ENCODE data around the gene PHGDH.
"Not testable (repeated sequence)": the region's sequence is repeated elsewhere in the genome, so short reads cannot be mapped to it uniquely, and the experiment has no call there.

The PHGDH gene

DNA sequence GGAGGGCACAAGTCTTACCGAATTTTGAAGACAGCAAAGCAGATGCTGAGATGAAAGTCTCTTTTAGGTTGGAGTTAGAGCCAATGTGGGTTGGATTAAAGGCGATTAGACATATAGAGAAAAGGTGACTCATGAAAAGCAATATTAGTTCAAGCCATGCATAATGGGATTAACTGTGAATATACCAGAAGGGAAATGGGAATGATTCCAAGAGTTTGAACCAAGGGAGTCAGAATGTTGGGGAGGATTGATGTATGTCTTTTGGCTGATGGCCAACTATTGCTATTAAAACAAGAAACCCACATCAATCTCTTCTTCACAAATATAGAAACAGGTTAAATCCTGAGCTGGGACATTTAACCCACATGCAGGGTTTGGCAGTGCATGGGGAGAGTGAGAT, 55.8 kb downstream of the PHGDH start:
- DNase-seq: no peak

DNA sequence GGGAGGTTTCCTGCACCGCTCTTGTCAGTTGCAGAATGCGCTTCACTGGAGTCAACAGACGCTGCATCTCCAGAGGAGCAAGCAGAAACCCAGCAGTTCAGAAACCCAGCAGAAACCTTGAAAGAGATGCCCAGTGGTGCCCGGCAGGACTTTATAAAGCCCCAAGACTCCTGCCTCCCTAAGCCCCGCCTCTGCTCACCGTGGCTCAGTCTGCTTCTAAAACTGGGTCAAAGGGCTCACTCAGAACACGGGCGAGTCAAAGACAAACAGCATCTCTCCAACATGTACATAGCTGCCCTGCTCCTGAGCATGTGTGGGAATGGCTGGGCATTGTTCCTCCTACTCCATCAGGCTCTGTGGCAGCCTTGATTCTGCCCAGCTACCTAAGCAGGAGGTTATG, 57.0 kb downstream of the PHGDH start, which contains the start of gene HMGCS2:
Gene HMGCS2 (minus strand): TSS at position 128 of the 400 bp plus-strand sequence. CDS start 61 bp downstream, at position 67.
- no peak for DNase-seq

DNA sequence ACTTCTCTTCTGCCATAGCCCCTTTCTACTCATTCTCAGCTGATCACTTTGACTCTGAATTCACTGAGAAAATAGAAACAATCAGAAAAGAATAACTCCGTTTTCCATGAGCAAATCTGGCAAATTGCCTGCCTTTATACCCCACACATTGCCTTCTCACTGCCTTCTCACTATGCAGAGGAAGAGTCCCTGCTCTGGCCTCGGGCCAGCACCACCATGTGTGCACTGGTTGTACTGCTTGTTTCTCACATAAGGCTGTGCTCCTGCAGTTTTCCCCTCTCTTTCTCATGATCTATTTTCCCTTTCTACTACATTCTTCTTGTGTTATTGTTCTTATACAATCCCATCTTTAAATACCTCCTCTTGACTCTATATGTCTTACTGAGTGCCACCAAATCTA, 59.3 kb downstream of the PHGDH start:
- DNase-seq: no peak

DNA sequence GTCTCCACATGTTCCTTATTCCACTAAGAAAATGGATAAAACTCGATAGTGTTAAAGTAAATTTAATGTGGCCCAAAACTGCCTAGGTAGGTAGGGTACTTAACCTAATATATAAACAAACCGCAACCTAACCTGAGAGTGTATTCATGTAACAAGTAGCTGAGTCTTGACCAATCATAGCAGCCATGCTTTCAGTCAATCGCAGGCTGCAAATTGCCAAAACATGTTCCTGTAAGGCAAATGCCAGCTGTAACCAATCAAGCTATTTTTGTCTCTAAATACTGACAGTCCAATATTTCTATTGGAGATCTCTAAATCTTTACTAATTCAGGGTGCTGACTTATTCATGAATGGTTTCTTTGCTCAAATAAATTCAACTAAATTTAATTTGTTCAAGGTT, 60.0 kb downstream of the PHGDH start:
- DNase-seq: no peak

DNA sequence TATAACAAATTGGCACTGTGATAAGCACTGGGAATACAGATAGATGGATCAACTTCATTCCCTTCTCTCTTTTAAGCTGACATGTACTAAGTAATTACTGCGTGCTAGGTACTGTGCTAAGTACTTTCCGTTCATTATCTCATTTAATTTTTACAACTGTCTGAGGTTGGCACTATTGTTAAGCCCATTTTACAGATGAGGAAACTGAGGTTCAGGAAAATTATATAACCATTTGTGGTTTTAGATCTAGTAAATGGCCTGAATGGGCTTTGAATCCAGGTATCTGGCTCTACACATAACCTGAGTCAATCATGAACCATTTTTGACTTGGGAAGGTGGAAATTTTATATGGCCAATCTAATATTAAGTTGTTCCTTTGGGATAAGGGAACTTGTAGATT, 60.6 kb downstream of the PHGDH start:
- no peak for DNase-seq

DNA sequence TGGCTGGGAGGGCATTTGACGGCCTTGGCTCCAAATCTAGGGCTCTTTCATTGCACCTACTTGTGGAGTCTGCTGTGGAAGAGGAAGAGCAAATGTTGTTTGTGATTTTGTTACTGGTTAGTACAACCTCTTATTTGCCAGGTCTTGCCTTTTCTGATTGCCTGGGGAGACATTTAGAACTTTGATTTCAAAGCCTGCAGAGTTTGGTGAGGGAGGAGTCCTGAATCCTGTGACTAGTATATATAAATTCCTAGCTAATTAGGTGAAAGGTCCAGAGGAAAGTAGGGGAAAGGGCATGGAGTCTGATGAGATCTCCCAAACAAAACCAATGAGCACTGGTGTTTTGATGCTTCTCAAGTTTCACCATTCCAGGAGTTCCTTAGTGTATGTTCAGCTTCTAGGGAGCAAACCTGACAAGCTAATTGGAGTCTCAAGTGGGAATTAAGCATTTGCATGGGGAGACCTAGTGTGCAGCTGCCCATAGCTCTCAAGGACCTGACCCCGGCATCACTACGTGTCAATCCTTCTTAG, 62.0 kb downstream of the PHGDH start:
- DNase-seq: peak; percentile 65

DNA sequence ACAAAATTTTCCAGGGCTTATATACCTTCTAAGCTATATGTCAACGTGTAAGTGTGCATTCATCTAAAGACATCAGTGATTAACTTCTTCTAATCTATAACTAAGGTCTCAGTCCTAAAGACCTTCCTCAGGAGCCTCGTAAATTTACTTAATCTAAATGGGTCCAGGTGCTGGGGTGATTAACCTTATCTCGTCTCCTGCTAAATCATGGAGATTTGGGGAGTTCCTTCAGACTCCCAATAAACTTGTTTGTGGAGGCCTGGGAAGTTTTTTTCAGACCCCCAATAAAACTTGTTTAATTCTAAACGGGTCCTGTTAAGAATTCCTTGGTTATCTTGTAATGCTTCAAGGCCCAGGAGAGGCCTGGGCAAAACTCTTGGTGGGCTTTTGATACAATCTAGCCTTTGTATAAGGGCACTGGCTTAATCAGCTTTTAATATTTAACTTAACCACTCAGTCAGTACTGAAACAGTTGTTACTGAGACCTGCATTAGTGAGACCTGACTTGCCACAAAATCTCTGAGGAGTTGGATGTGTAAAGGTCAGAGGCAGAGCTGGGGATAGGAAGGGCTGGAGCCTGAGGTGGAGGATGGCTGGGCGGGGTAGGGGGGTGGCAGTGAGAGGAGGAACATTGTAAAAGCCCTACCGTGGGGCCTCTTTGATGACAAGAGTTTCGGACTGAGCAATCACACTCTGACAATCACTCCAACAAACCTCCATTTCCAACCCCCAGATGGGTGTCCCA, 63.2 kb downstream of the PHGDH start:
- DNase-seq: no peak

DNA sequence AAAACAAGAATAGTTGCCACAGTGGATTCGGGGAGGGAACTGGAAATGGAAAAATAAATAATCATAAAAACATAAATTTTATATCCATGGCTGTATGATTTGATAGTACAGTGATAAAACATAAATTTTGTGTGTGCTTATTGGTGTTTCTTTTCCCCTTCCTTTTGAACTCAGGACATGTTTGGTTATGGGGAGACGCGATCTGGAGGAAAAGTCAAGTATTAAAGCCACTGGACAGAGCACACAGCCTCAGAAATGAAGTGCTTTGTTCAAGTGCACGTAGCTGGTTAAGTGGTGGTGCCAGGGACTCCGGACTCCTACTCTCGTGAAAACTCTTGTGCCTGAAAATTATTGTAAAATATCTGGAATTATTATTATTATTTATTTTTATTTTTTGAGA, 66.6 kb downstream of the PHGDH start:
- DNase-seq: no peak

DNA sequence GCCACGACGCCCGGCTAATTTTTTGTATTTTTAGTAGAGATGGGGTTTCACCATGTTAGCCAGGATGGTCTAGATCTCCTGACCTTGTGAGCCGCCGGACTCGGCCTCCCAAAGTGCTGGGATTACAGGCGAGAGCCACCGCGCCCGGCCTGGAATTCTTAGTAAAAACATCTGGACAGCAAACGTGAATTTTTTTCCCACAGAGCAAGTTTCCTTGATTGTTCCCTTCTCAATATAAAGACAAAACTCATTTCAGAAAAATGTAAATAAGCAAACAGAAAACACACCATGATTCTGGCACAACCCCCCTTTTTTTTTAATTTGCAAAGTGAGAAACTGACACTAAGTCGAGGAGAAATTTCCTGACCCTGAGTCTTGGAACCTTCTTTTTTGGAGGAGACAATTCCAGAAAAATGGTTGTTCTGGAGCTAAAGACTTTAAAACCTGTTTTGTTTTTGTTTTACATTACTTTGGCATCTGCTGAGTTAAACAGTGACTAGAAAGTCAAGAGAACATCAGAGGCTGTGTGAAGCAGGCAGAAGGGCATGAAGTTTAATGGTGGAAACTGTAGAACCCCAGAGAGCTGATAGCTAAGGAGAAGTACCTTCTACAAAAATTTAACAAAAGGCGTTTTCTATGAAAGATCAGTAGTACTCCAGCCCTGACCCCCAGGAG, 67.3 kb downstream of the PHGDH start:
- DNase-seq: no peak

DNA sequence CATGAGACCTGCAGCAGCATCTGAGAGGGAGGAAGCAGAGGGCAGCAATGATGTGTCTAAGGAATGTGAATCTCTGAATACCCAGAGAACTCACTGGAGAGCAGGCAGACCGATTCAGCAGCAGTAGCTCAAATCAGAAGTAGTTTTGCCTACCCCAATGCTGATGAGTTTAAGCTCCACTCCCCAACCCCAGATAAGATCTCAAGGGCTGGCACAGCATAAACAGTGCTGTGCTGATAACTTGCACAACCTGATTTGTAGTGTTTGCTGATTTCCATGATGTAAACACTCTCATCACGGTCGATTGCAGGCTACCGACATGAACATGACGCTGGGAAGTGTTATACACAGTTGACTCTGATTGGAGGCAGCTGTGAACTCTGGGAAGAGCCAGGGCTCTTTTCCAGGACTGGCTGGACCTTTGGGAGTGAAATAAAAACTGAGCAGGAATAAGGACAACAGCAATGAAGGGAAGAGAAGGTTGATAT, 68.2 kb downstream of the PHGDH start:
- no peak for DNase-seq

DNA sequence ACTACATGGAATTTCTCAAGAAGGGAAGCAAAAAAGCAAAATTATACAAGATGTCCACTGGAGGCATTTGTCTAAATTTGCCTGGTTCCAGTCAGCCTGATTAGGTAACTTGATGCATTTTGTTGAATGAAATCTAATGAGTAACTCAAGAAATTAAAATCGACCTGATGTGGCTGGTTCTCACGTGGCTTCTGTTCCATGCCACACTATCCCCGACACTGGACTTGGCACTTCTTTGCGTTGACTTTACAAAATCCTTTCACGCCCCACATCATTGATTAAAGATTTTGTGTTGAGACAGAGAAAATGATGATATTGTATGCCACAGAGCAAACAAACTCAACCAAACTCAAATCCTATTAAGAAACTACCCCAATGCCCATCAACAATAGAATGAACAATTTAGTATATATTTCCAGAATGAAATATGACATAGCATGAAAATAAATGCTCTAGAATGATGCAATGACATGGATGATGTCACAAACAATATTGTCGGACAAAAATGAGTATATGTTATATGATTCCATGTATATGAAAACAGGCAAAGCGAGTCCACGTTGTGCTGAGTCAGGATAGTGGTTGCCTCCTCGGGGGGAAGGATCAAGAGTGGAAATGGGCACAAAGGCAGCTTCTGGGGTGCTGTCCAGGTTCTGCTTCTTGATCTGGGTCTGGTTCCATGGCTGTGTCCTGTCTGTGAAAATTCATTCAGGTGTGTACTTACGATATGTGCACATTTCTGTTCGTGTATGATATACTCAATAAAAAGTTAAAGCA, 69.9 kb downstream of the PHGDH start:
- DNase-seq: no peak

DNA sequence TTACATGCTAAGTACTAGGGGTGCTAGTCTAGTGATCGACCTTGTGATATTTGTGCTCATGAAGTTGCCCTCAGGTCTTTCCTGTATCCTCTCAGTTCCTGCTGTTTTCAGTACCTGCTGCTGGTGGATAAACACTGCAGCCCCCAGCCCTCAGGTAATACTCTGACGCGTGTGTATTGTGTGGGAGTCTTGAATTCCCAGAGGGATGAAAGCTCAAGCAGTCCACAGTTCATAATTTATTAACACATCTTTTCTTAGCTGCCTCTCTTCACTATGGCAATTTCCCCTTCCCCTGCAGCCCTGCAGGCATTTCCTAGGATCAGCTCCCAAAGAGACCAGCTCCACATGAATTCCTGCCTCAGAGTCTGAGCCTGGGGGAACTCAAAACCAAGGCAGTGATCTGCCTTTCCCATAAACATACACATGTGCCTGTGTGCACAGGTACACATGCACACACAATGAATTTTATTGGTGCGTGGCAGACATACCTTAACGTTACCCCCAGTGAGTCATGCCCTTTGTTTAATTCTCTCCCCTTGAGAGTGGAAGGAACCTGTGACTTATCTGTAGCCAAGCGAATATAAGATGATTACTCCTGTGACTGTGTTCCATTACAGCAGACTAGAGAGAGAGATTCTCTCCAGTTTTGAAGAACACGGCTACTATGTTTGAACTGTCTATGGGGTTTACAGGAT, 71.0 kb downstream of the PHGDH start:
- no peak for DNase-seq

DNA sequence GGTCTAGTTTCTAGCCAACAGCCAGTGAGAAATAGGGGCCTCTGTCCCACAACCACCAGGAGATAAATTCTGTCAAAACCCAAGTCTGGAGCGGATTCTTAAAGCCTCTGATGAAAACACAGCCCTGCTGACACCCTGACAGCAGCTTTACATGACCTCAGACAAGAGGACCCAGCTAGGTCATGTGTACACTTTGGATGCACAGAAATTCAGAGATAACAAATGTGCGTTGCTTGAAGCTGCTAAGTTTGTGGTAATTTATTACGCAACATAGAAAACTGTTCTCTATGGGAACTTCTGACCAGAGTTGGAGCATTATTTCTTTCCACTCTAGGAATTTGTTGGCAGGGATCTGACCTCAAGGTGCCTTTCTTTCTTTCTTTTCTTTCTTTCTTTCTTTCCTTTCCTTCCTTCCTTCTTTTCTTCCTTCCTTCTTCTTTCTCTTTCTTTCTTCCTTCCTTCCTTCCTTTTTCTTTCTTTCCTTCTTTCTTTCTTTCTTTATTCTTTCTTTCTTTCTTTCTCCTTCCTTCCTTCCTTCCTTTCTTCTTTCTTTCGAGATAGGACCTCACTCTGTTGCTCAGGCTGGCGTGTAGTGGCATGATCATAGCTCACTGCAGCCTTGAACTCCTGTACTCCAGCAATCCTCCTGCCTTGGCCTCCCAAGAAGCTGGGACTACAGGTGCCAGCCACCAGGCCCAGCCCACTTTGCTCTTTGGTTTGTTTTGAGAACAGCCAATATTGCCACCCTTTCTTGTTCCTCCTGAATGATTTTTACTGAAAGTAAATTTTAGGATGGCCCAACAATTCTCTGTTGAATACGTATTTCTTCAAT, 71.8 kb downstream of the PHGDH start:
- DNase-seq: no peak

DNA sequence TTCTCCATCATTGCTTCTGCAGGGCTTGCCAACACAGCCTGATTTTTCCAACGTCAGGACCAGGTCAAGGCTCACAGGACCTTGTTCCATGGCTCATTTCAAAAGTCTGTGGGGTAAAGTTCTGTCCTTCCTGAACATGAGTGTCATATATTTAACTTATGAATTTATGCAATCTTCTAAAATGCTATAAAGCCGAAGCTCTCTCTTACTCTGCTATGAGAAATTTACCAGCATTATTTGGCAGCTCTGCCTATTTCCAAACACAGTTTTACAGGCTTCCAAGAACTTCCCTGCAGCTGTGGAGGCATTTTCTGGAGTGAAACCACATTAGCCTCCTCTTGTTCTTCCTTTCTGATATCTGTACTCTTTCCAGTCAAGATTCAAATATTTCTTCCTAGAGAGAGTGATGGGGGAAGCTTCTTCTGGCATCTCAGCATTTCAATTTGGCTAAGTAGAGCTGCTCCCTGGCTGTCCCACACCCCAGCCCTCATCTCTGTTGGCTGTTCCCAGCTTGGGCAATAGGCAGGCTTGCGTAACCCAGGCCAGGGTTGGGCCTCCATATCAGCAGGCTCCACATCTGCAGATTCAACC, 72.6 kb downstream of the PHGDH start:
- DNase-seq: no peak

DNA sequence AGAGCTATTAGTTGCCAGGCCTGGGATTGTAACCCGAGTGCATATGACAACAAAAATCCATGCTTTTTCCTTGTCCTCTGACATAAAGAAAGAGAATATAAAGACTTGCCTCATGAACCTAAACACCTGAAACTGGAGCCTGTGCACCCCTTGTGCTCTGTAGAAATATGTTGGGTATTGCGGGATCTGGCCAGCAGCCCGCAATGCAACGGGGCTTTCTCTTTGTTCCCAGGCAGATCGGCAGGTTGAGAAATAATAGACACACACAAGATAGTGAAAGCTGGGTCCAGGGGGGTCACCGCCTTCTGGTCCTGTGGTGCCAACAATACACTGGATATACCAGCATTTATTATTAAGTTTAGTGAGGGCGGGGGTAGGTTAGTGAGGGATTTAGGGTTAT, 74.3 kb downstream of the PHGDH start:
- DNase-seq: not testable (repeated sequence)

DNA sequence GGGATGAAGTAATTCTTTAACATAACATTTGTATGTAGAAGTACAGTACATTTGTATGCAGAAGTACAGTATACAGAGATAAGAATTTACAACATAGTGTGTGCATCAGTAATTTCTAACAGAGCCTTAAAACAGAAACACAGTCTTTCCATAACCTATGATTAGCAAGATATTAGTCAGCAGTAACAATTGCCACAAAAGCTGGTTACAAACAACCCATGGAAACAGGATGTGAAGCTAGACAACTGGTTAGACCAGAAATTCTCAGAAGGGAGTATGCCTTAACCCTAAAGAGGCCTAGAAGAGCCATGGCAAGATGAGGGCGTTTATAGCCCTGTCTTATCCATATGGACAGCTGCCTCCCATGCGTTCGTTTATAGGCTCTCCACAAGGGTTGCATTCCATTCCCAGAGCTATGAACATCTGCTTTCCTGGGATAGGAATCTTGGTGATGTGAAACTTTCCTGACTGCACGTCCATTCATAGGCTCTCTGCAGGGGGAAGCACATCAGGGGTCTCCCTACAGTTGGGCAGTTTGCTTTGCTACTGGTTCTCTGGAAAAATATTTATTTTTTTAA, 74.8 kb downstream of the PHGDH start:
- not testable (repeated sequence) for DNase-seq

DNA sequence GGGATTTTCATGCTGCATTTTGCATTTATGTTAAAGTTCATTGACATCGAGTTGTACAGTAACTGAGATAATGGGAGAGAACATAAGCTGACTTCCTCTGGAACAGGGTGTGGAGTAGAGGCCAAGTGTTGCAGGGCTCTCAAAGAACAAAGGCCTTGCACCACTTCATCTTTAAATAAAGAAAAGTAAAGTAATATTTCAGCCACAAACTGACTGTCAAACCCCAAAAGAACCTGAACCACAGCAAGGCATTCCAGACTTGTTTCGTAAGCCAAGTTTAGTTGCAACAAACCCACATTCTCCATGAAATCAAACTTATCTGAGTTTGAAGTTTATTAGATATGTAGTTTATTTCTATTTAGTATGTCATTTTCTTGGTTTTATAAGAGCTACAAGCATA, 76.0 kb downstream of the PHGDH start:
- DNase-seq: no peak

DNA sequence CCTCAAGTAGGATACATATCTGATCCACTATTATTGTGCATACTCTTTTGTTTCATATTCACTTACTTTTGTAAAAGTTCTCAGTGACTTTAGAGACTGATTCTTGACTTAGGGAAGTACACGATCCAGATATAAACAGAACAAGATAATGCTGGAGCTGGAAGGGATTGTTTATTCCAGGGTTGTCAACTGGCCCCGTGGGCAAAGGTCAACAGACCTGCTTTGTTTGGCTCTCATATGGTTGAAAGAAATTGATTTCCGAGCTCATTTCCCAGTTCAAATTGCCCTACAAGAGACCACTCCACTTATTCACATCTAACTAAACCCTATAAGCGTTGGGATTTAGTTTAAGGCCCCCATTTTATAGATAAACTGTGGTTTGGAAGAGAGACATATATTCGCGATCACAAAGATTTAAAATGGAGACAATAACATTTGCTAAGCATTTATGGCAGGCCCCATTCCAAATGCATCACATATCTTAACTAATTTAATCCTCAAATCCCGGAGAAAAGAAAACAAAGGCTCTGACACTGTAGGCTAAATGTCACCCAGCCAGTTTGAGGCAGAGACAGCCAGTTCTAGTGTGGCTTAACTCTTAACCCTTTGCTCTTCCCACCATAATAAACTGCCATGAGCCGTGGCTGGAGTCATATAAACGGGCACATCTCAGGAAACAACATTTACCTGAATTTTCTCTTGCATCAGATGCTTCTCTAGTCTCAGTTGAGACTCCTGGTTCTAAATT, 78.9 kb downstream of the PHGDH start:
- no peak for DNase-seq

DNA sequence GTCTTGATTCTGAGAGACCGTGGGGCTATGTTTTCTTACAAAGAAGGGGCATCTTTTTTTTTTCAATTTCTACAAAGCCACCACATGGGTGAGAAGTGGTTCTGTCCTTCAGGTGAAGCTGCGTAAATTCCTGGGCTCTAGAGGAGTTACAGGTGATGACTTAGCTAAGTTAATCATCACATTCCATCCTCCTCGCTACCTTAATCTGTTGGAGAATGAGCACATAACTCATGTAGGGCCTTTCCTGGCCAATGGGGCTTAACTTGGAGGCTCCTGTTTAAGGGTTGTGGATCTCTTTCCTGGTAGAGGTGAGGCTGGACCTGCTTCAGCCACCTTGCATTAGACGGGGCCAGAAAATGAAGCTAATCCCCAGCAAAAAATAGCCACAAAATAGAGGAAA, 79.6 kb downstream of the PHGDH start:
- no peak for DNase-seq

All from NCI-H524 treated with DMSO at 0.1 percent for 48 hours (cell line).